Duodenal mucosa (tissue), 2 donors: ENCODE data around the gene GALNT11.

Experiments used
- H3K27ac ChIP-seq: one replicate; pipeline ENCODE4 v1.7.0; 2013; ENCODE audit warnings: low read depth, low read length
- H3K27me3 ChIP-seq, 2 donors: one replicate each; pipeline ENCODE4 v1.7.0; 2013; ENCODE audit warnings: low read length in 2 of 2, control low read depth in 1 of 2; ENCODE audit not compliant: insufficient read depth in 2 of 2, control insufficient read depth in 1 of 2
- H3K36me3 ChIP-seq, 2 donors: one replicate each; pipeline ENCODE4 v1.7.0; 2013; ENCODE audit warnings: low read length in 2 of 2, control low read depth in 1 of 2; ENCODE audit not compliant: insufficient read depth in 2 of 2, control insufficient read depth in 1 of 2
- H3K4me1 ChIP-seq, 2 donors: one replicate each; pipeline ENCODE4 v1.7.0; 2013; ENCODE audit warnings: low read length in 2 of 2, control low read depth in 1 of 2; ENCODE audit not compliant: insufficient read depth in 2 of 2, control insufficient read depth in 1 of 2
- H3K4me3 ChIP-seq, 2 donors: one replicate each; pipeline ENCODE4 v1.7.0; 2013; ENCODE audit warnings: low read length in 2 of 2, low read depth in 1 of 2
- H3K9ac ChIP-seq, 2 donors: one replicate each; pipeline ENCODE4 v1.7.0; 2013; ENCODE audit warnings: low read length in 2 of 2, low read depth in 1 of 2
- H3K9me3 ChIP-seq, 2 donors: one replicate each; pipeline ENCODE4 v1.7.0; 2013; ENCODE audit warnings: low read length in 2 of 2, control low read depth in 1 of 2; ENCODE audit not compliant: control insufficient read depth in 1 of 2

GALNT11 gene

GRCh38 chr7:152025077-152025936 lies at the start of gene GALNT11:
TSS of gene GALNT11 (plus strand) at chr7:152025674. CDS start at chr7:152094228, 68,554 bp downstream.
- peak within 1 kb of the TSS; percentile 70 to 92 for H3K4me3 ChIP-seq
- H3K9me3 ChIP-seq: no peaks in the 10 kb centered on the region
- peak within 1 kb of the TSS; percentile 67 for H3K27ac ChIP-seq
- H3K36me3 ChIP-seq: no peaks in the 10 kb centered on the region
- no peaks in the 10 kb centered on the region for H3K27me3 ChIP-seq
- H3K9ac ChIP-seq: peak within 1 kb of the TSS; percentile 59 to 92
- peaks cover 5 to 7% of the 10 kb centered on the region in 2 donors for H3K4me1 ChIP-seq

- no peaks in the 10 kb centered on the region for H3K9me3 ChIP-seq
- no peak overlapping the region for H3K27ac ChIP-seq
- H3K27me3 ChIP-seq: no peaks in the 10 kb centered on the region
- no peaks in the 10 kb centered on the region for H3K4me1 ChIP-seq
- no peak overlapping the region for H3K4me3 ChIP-seq
- no peaks in the 10 kb centered on the region for H3K36me3 ChIP-seq
- no peak overlapping the region for H3K9ac ChIP-seq
Observed at GRCh38 chr7:151978616-151979015, 46.9 kb upstream of the GALNT11 start.

- H3K36me3 ChIP-seq: no peaks in the 10 kb centered on the region
- no peak overlapping the region for H3K27ac ChIP-seq
- H3K4me1 ChIP-seq: no peaks in the 10 kb centered on the region
- H3K9ac ChIP-seq: no peak overlapping the region
- H3K4me3 ChIP-seq: no peak overlapping the region
- H3K9me3 ChIP-seq: no peaks in the 10 kb centered on the region
- no peaks in the 10 kb centered on the region for H3K27me3 ChIP-seq
Observed at GRCh38 chr7:151981223-151981622, 44.3 kb upstream of the GALNT11 start.

DNA sequence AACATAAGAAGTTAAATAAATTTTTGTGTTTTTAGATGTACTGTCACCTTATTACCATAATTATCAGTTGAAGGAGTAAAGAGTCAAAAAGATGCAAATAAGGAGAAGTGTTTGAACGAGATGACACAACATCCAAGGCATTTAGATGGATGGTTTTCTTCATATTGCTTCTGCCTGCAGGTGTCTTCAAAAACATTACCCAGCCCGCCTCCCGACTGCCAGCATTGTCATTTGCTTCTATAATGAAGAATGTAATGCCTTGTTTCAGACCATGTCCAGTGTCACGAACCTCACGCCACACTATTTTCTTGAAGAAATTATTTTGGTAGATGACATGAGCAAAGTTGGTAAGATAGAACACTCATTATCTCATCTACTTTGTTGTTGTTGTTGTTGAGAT lies 42.7 kb upstream of the GALNT11 start:
- H3K4me1 ChIP-seq: no peaks in the 10 kb centered on the region
- no peak overlapping the region for H3K27ac ChIP-seq
- H3K4me3 ChIP-seq: no peak overlapping the region
- H3K9me3 ChIP-seq: no peaks in the 10 kb centered on the region
- no peaks in the 10 kb centered on the region for H3K36me3 ChIP-seq
- H3K27me3 ChIP-seq: peaks cover 0 to 3% of the 10 kb centered on the region in 2 donors
- H3K9ac ChIP-seq: no peak overlapping the region

DNA sequence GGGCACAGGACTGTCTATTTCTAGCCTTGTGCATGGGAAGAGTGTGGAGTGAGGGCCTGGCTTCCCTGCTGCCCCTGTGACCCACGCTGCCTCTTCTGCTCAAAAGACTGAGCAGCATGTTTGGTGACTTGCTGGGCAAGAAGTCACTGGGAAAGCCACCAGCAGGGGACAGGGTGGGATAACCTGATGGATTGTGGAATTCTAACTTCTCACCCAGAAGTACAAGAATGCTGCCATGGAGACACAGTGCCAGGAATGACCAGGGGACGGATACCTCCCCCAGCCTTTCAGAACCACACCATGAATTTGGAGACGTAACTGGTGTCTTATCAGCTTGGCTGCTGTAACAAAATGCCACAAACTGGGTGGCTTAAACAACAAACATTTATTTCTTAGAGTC lies 40.9 kb upstream of the GALNT11 start:
- no peaks in the 10 kb centered on the region for H3K9me3 ChIP-seq
- no peak overlapping the region for H3K4me3 ChIP-seq
- no peaks in the 10 kb centered on the region for H3K36me3 ChIP-seq
- H3K9ac ChIP-seq: no peak overlapping the region
- no peak overlapping the region for H3K27ac ChIP-seq
- no peaks in the 10 kb centered on the region for H3K4me1 ChIP-seq
- peaks cover 0 to 3% of the 10 kb centered on the region in 2 donors for H3K27me3 ChIP-seq

DNA sequence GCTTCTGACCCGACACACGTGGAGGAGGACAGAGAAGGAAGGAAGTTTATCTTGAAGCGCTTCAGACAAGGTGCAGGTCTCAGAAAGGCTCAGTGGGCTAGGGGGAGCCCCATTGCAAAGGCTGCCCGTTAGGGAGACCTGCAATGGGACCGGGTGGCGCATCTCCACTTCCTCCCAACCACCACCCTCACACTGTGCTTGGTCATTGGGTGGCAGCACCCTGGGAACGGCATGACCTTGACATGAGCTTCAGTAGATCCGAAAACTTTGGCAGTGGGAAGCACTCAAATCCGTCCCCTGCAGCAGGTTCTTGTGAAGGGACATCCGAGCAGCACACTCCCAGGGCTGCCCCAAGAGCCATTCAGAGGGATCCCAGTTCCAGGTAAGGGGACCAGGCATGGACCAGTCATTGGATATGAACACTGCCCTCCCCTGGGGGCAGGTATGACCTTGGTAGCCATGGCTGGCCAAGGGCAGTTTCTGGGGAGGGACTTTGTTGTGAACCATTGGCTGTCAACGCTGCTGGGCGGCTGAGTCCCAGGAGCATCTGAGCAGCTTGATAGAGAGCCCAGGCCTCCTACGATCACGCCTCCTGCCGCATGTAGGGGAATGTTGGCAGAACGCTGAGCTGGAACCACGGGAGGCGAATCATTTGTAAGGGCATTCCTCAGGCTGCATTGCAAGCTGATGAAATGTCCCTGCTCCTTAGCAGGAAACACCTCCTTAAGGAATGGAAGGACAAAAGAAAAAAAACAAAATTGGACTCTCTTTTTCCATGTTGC lies 37.5 kb upstream of the GALNT11 start:
- H3K9ac ChIP-seq: no peak overlapping the region
- H3K27ac ChIP-seq: no peak overlapping the region
- H3K9me3 ChIP-seq: no peaks in the 10 kb centered on the region
- peaks cover 5 to 9% of the 10 kb centered on the region in 2 donors for H3K27me3 ChIP-seq
- no peaks in the 10 kb centered on the region for H3K4me1 ChIP-seq
- H3K4me3 ChIP-seq: no peak overlapping the region
- H3K36me3 ChIP-seq: no peaks in the 10 kb centered on the region

- no peak overlapping the region for H3K27ac ChIP-seq
- H3K4me1 ChIP-seq: no peaks in the 10 kb centered on the region
- H3K9ac ChIP-seq: no peak overlapping the region
- no peaks in the 10 kb centered on the region for H3K36me3 ChIP-seq
- H3K9me3 ChIP-seq: no peaks in the 10 kb centered on the region
- peaks cover 5 to 7% of the 10 kb centered on the region in 2 donors for H3K27me3 ChIP-seq
- H3K4me3 ChIP-seq: no peak overlapping the region
Observed at GRCh38 chr7:151992375-151992774, 33.1 kb upstream of the GALNT11 start.

GRCh38 chr7:151993977-151994676 lies 31.3 kb upstream of the GALNT11 start:
- Histone ChIP-seq H3K4me3 (no peak overlapping the region), H3K27ac (no peak overlapping the region), H3K9ac (no peak overlapping the region), H3K27me3 (peaks cover 5 to 7% of the 10 kb centered on the region in 2 donors), H3K36me3 (no peaks in the 10 kb centered on the region), H3K9me3 (no peaks in the 10 kb centered on the region), H3K4me1 (no peaks in the 10 kb centered on the region)

- Histone ChIP-seq H3K4me3 (no peak overlapping the region), H3K9me3 (no peaks in the 10 kb centered on the region), H3K9ac (no peak overlapping the region), H3K27me3 (no peaks in the 10 kb centered on the region), H3K27ac (no peak overlapping the region), H3K4me1 (no peaks in the 10 kb centered on the region), H3K36me3 (no peaks in the 10 kb centered on the region)
Observed at GRCh38 chr7:151999424-152000090, 25.9 kb upstream of the GALNT11 start.
